Right lung (tissue), 5 donors: ENCODE measurements around the gene TPR. TPM values are rescaled to one million over a fixed set of nuclear protein-coding genes. Genes with fewer than 3 reads are reported as not detected.

Experiments used
- DNase-seq, 2 donors: peaks; one replicate each; pipeline ENCODE4 v3.0.0-alpha.2; 2013
- polyA plus RNA-seq, 5 donors: library from polyadenylated mRNA; unstranded; fragments of 120-200 nt; gene quantifications; one replicate each; pipeline versions ENCODE4 v1.2.1 to v1.2.3, GENCODE V29; 2013; ENCODE audit warnings: inconsistent platforms in 1 of 5, low replicate concordance in 1 of 5; ENCODE audit not compliant: insufficient read length in 5 of 5, insufficient read depth in 1 of 5

TPR gene
- polyA plus RNA-seq, 5 donors, result 78.6 to 134 (median 131) TPM

DNA sequence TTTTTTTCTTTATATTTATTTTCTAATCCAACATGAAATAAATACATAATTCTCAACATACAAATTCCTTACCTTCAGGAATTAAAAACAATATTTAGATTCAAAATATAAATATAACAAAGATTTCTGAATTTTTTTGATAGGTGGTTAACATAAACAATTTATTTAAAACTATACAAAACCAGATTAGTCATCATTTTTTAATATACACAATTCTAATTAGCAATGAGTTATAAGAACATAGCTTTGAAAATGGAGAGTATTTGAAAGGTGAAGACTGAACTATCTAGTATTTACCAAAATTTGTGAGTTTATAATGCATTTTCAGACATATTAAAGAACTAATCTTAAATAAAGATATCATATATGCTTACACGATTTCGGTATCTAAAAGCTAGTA is 37.5 kb downstream of the TPR start:
- no peak for DNase-seq

DNA sequence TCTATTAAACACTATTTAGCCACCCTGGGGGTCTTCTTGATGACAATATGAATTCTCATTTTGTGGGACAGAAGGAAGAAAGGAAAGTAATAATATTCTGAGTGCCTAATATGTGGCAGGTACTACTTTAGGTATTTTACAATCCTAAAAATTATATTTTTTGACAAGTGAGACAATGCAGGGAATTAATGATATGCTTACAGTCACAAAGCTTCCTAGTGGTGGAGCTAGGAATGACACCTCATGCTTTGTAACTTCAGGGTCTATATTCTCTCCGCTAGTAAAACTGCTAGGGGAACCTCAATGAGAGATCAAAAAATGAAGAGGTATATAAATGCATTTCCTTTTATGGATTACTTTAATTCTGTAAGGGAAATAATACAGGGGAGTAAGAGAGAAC is 44.3 kb downstream of the TPR start:
- no peak for DNase-seq

DNA sequence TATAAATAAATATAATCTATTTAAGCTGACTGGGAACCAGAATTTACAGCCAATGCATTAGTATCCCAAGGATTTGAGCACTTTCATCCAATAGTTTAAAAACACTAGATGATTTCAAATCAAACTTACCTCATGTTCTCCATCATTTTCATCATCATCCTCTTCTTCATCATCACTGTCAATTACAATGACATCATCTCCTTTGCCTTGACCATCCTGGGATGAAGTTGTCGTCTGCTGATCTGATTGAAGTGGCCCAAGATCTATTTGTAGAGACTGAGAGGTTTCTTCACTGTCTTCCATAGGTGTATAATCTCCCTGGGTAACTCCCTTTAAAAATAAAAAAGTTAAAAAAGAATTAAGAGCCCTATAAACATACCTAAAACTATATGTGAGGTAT is 47.7 kb downstream of the TPR start:
- DNase-seq, result no peak

DNA sequence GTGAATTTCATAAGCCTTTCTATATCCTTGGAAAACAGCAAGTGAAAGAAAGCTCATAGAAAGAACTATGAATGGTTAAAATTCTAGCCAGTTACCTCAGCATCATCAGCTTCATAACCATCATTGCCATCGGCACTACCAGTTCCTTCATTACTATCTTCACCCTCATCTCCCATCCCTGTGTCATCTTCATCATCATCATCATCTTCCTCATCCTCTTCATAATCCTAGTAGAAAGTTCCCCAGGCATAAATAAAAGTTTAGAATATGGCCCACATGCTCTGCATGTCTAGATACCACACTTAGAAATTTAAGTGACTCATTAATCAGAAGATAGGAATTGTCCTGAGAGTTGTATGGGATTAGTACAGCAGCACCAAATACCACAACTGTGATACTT is 49.0 kb downstream of the TPR start:
- no peak for DNase-seq

DNA sequence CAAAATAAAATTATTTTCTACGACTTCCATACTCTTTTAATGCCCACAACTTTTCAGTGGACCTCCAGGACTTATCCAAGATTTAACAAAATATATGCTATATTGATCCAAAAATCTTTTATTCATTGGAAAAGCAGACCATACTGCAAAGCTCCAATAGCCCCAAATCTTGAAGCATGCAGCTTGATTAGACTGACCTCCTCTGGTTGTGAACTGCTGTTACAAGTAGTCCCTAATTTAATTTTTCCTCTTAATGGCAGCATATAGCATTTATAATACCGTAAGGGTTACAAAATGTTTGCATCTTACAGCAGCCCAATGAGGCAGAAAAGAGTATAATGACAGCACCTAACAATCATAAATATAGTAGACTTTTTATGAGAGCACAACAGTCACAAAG is 49.8 kb downstream of the TPR start:
- no peak for DNase-seq

DNA sequence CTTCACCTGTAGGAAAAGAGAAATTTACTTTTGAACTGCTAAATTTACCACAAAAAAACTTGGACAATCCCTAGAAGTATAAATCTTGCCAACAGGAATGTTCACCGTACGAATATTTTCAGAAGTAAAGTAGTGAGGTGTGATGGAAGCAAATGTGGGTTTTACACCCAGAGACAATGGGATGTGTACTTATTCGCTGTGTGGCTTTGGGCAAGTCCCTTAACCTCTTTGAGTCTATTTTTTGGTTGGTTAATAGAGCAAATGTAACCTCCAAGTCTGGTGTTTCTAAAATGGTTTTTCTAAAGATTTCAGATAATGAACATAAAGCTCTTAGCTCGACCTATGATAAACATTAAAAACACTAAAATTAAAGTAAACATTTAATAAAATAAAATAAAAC is 51.2 kb downstream of the TPR start:
- no peak for DNase-seq

DNA sequence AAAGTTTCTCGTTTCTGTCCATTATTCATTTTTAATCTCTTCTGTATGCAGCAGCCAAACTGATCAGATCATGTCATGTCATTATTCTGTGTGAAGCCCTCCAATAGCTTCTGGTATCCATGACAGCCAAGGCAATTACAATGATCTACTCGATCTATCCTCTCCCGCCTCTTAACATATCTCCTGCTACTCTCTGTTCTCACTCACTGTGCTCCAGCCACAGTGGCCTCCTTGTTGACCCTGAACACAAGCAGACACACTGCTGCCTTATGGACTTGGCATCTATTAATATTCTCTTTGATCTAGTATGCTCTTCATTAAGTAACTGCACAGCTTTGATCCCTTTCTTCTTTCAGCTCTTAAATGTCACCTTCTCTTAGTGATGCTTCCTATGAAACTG is 59.5 kb downstream of the TPR start:
- no peak for DNase-seq

DNA sequence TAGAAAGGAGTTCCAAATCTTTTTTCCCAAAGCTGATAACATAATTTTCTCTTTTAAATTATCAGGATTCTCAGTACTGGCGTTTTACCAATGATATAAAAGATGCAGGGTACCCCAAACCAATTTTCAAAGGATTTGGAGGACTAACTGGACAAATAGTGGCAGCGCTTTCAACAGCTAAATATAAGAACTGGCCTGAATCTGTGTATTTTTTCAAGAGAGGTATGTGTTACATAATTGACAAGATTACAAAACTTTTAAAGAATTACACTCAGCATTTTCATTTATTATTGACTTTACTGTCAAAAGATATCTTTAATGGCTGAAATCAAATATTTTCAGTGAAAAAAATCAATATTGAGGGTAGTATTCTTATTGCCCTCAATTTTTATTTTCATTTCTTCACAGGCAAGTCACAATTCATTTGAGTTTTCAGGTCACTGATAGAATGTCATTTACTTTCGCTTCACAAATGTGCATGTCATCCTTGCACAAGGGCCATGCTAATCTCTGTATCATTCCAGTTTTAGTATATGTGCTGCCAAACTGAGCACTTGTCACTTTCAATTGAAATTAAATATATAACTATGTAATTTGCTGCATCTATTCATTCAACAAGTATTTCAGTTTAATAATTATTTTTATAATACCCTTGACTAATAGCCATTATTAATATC is 63.5 kb downstream of the TPR start:
- no peak for DNase-seq

DNA sequence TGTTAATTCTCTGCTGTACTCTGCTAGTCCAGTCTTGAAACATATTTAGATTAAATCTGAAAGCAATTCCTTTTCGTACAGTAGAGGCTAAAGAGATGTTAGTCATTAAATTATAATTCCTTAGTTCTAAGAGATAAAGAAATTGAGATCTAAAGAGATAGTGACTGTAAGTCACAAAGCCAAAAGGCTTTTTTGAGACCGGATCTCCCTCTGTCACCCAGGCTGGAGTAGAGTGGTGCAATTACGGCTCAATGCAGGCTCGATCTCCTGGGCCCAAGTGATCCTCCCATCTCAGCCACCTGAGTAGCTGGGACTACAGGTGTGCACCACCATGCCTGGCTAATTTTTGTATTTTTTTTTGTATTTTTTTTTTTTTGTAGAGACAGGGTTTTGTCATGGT is 64.7 kb downstream of the TPR start:
- DNase-seq, result no peak

DNA sequence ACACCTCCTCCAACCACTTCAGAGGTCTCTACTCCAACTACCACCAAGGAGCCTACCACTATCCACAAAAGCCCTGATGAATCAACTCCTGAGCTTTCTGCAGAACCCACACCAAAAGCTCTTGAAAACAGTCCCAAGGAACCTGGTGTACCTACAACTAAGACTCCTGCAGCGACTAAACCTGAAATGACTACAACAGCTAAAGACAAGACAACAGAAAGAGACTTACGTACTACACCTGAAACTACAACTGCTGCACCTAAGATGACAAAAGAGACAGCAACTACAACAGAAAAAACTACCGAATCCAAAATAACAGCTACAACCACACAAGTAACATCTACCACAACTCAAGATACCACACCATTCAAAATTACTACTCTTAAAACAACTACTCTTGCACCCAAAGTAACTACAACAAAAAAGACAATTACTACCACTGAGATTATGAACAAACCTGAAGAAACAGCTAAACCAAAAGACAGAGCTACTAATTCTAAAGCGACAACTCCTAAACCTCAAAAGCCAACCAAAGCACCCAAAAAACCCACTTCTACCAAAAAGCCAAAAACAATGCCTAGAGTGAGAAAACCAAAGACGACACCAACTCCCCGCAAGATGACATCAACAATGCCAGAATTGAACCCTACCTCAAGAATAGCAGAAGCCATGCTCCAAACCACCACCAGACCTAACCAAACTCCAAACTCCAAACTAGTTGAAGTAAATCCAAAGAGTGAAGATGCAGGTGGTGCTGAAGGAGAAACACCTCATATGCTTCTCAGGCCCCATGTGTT is 66.6 kb downstream of the TPR start:
- DNase-seq, result no peak

DNA sequence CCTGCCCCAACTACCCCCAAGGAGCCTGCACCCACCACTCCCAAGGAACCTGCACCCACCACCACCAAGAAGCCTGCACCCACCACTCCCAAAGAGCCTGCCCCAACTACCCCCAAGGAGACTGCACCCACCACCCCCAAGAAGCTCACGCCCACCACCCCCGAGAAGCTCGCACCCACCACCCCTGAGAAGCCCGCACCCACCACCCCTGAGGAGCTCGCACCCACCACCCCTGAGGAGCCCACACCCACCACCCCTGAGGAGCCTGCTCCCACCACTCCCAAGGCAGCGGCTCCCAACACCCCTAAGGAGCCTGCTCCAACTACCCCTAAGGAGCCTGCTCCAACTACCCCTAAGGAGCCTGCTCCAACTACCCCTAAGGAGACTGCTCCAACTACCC is 67.6 kb downstream of the TPR start:
- DNase-seq, result no peak

DNA sequence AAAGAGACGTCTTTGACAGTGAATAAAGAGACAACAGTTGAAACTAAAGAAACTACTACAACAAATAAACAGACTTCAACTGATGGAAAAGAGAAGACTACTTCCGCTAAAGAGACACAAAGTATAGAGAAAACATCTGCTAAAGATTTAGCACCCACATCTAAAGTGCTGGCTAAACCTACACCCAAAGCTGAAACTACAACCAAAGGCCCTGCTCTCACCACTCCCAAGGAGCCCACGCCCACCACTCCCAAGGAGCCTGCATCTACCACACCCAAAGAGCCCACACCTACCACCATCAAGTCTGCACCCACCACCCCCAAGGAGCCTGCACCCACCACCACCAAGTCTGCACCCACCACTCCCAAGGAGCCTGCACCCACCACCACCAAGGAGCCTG is 68.5 kb downstream of the TPR start:
- no peak for DNase-seq

DNA sequence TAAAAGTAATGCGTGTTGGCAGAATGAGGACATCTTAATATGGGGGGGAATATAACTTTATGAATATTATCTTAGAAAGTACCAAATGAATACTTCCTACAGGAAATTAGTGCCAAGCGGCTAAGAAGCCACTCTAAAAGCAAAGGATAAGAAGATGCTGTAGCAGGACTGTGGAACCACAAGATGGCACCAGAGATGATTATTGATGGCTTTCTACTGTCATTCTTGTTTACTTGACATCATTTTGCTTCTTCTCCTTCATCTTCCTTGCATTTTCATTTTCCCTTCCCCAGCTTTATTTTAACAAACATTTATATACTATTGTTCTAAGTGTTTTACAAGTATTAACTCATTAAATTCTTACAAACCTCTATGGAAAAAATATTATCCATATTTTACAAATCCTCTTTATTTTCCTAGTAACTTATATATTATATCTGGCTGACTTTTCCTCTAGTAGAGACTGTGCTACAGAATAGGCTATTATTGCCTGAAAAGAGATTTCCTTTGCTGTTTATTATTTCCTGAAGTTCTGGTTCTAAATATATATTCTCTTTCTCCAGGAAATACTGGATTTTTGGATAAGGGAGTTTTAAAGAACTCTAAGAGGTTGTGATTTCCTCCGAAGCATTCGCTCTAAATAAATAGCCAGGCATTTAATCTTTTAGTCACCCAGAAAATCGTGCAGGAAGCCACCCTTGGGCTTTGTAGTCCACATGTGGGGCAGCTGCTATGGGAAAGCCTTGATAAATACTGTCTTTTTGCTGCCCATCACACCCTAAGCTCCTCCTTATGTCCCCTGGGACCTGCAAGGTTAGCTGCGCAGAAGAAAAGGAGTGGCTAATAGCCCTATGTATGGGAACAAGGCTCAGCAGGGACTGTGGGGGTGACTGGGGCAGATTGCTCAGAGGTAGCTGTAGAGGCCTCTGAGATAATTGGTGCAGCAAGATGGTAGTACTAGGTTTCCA is 69.8 kb downstream of the TPR start:
- no peak for DNase-seq

DNA sequence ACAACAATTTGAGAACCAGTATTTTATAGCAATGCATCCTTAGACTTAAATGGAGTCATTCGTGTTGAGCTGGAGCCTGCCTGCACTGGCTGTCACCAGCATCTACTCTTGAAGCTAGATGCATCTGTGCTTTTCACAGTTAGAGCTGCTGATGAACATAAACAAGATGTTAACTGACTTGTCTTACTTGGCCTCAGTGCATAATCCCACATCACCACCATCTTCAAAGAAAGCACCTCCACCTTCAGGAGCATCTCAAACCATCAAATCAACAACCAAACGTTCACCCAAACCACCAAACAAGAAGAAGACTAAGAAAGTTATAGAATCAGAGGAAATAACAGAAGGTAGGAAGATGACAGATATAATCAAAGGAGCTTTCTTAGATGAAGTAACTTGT is 71.1 kb downstream of the TPR start:
- no peak for DNase-seq

DNA sequence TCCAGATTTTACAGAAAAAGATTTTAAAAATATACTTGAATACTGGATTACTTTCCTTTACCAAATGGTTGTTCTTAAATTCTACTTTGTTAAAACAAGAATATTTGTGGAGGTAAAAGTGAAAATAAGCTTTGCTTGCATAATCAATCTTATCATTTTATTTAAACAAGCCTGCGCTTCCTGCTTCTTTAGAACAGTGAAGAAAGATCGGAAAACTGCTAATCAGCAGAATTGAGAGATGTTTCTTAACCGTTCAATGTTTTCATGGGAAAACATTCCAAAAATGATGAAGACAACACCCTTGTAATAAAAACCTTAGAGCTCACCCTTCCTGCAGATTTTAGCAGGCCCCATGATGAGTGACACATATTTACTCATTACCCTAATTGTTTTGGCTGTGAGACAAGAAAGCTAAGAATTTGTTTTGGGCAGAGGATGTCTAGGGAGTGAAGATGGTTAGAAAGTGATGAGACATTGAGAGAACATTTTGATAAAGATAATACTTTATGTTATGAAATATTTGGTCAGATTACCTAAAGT is 72.6 kb downstream of the TPR start:
- no peak for DNase-seq

DNA sequence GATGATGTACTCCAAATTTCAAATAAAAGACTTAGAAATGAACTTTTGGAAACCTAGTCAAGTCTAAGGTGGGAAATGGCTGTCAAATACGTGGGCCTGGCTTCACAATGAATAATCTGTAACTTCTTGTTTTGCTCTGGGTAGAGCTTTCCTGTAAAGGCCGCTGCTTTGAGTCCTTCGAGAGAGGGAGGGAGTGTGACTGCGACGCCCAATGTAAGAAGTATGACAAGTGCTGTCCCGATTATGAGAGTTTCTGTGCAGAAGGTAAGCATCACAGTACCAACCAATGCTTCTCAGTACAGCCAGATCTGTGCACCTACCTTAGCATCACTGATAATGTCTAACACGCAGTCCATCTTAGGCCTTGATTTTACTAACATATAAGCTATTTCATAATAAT is 73.6 kb downstream of the TPR start:
- no peak for DNase-seq

DNA sequence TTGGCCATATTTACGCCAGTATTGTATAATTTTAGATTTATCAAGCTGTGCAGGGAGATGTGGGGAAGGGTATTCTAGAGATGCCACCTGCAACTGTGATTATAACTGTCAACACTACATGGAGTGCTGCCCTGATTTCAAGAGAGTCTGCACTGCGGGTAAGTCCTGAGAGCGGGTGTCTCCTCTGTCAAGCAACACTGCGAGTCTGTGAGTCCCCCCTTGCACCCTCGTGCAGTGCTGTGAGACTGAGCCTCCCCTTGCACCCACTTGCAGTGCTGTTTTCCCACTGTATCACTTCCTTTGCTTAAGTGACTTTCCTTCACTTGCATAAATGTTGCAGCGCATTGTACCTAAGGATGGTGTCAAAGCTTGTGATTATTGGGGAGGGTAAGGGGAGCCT is 75.0 kb downstream of the TPR start:
- DNase-seq, result no peak

DNA sequence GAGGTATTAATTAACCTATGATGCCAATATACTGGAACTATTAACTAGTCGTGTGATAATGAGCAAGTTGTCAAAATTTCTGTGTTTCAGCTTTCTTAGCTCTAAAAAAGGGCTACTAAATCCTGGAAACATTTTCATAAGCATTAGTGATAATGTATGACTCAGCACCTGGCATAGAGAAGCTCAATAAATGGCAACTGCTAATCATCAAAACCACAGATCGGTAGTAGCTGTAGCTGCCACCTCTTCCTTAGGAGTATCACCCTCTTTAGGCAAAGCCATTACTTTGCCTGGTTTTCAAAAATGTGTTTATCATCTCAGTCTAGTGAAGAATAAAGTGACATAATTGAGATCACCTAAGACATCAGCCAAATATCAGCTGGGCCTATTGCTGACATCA is 75.5 kb downstream of the TPR start:
- no peak for DNase-seq

DNA sequence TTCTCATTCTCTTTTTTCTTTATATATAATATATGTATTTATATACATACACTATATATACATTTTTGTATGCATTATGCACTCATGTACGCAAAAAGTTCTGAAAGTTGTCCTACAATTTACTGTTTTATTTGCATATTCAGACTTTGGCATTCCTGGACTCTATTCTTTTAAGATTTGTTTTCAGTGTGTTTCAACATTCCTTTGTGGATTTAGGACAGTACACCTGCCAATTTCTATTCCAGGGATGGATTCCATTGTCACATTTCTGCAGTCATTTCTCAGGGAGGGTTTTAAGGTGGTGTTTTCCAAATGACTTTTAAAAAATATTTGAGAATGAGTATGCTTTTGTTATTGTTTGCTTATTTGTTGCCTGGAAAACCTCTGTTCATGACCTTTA is 76.2 kb downstream of the TPR start:
- DNase-seq, result no peak

DNA sequence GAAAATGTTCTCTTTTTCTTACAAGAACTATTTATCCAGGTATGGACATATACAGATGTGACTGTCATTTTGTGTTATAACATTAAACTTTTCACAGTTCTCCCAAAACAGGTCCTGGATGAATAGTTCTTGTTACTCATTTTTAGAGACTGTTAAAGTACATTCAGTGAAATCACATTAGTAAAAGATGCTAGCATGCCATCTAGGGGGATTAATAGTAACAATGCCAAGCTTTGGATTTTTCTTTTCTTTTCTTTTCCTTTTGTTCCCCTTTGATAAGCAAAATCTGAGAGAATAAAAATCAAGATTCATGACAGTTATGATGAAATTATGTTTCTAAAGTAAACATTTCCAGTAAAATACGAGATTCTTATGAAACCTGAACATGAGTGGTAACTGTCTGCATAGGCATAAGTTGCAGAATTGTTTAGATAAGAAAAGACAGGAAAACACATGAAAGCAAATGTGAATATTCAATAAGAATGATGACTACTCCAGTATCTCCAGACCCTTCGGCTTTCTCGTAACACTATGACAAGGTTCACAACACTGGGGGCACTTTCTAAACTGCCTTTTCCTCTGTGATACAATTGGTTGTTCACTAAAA is 77.5 kb downstream of the TPR start:
- no peak for DNase-seq

DNA sequence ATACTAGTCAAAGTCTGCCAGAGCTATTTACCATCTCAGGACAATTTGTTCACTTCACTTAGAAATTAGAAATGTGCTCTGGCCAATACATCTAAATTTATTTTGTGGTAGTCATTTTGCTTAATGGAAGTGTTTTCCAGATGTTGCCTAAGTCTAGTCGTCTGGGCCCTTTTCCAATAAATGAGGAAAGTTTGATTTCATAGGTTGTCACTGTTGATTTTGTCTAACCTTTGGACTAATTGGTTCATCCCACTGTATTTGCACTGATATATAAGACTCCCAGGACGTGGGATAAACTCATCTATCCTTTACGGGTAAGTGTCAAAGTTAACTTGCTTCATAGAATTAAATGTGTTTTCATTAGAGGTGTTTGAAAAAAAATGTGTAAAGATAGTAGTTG is 79.1 kb downstream of the TPR start, which contains the start of gene PRG4:
TSS of gene PRG4 (plus strand) at position 300 of the 400 bp plus-strand sequence.
- DNase-seq, result no peak

DNA sequence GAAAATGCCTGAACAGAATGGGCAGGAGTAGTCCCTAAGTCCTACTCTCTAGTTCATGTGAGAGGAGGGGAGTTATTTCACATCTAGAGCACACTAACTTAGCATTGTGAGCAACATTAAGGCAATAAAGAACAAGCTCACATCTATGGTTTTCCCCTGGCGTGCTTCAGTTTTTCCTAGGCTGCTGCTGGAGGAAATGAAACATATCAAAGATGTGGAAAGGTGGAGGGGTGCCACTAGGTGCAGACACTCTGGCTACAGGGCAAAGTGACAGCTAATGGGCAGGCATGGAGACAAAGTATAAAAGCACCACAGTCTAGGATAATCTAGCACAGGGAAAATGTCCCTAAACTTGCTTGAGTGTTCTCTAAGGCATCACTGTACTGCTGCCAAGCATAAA is 82.2 kb downstream of the TPR start:
- DNase-seq, result no peak
